ENCODE results near the gene ARPIN. TPM values are rescaled to one million over a fixed set of nuclear protein-coding genes. Genes with fewer than 3 reads are reported as not detected.

The ARPIN gene
- total and polyA plus RNA-seq, 2 experiments from 2014 or later = 5.4 to 9.0 TPM

- DNase-seq = no peak
- Histone ChIP-seq H4K20me1 (ENCODE audit: insufficient read depth) (no peaks in the 10 kb centered on the region), H3K9me2 (ENCODE audit: insufficient read depth) (no peaks in the 10 kb centered on the region), H3K4me2 (ENCODE audit: unreplicated experiment) (no peak overlapping the region), H3K36me3 (ENCODE audit: low read depth) (peaks cover 7% of the 10 kb centered on the region; the same call in 1 of the 2 replicates), H3K4me1 (ENCODE audit: insufficient read depth) (peaks cover 28% of the 10 kb centered on the region), H3K79me2 (ENCODE audit: insufficient read depth) (peaks cover 17% of the 10 kb centered on the region), H3K4me3 (no peak overlapping the region), H3K27me3 (replicated peaks; ENCODE audit: insufficient read depth) (no peaks in the 10 kb centered on the region), H3K9me3 (ENCODE audit: low read depth) (no peaks in the 10 kb centered on the region), H3F3A (ENCODE audit: insufficient read depth) (peaks cover 46% of the 10 kb centered on the region), H2AFZ (no peak overlapping the region), H3K9ac (no peak overlapping the region), H3K27ac (no peak overlapping the region)
- WGBS, 2 experiments (ENCODE audit: low coverage in 1 of 2, low lambda C conversion rate in 2 of 2, missing lambda C conversion rate in 2 of 2) = 97 to 98% methylated on average over 3 of the region's 3 CpGs
- TF ChIP-seq EZH2 (IDR thresholded peaks at IDR 0.05; ENCODE audit: insufficient read depth, poor library complexity, severe bottlenecking) = no peak
- no peak for TF ChIP-seq EZH2phosphoT487 (IDR thresholded peaks at IDR 0.05; ENCODE audit: insufficient read depth, low read depth)
- in situ Hi-C loops (cut with MboI) = no loop called here
Measured at GRCh38 chr15:89852342-89852995, 60.3 kb downstream of the ARPIN start.

- WGBS, 2 experiments (ENCODE audit: low coverage in 1 of 2, low lambda C conversion rate in 2 of 2, missing lambda C conversion rate in 2 of 2) = 92 to 94% methylated on average over 5 of the region's 5 CpGs
- no peaks in the 10 kb centered on the region for H3K9me2 ChIP-seq (ENCODE audit: insufficient read depth)
- no peaks in the 10 kb centered on the region for H3K27me3 ChIP-seq (replicated peaks; ENCODE audit: insufficient read depth)
- in situ Hi-C loops (cut with MboI) = no loop called here
- H3K4me2 ChIP-seq (ENCODE audit: unreplicated experiment) = no peak overlapping the region
- no peak overlapping the region for H3K9ac ChIP-seq
- H3K27ac ChIP-seq = no peak overlapping the region
- DNase-seq = no peak
- H4K20me1 ChIP-seq (ENCODE audit: insufficient read depth) = no peaks in the 10 kb centered on the region
- TF ChIP-seq EZH2 (IDR thresholded peaks at IDR 0.05; ENCODE audit: insufficient read depth, poor library complexity, severe bottlenecking) (no peak), EZH2phosphoT487 (IDR thresholded peaks at IDR 0.05; ENCODE audit: insufficient read depth, low read depth) (no peak)
- no peak overlapping the region for H3K4me3 ChIP-seq
- peaks cover 7% of the 10 kb centered on the region; the same call in 1 of the 2 replicates for H3K36me3 ChIP-seq (ENCODE audit: low read depth)
- peaks cover 50% of the 10 kb centered on the region for H3F3A ChIP-seq (ENCODE audit: insufficient read depth)
- no peaks in the 10 kb centered on the region for H3K9me3 ChIP-seq (ENCODE audit: low read depth)
- no peak overlapping the region for H2AFZ ChIP-seq
- peaks cover 24% of the 10 kb centered on the region for H3K79me2 ChIP-seq (ENCODE audit: insufficient read depth)
- peaks cover 35% of the 10 kb centered on the region for H3K4me1 ChIP-seq (ENCODE audit: insufficient read depth)
Measured at GRCh38 chr15:89851673-89852341, 60.9 kb downstream of the ARPIN start.

GRCh38 chr15:89848970-89849292 lies 63.8 kb downstream of the ARPIN start:
- Histone ChIP-seq H3K36me3 (ENCODE audit: low read depth) (peaks cover 7% of the 10 kb centered on the region; the same call in 1 of the 2 replicates), H4K20me1 (ENCODE audit: insufficient read depth) (no peaks in the 10 kb centered on the region), H3K4me3 (peak overlapping the region; percentile 53), H2AFZ (peak overlapping the region; percentile 45; the same call in 1 of the 2 replicates), H3F3A (ENCODE audit: insufficient read depth) (peaks cover 79% of the 10 kb centered on the region), H3K27me3 (replicated peaks; ENCODE audit: insufficient read depth) (no peaks in the 10 kb centered on the region), H3K9me3 (ENCODE audit: low read depth) (no peaks in the 10 kb centered on the region), H3K4me1 (ENCODE audit: insufficient read depth) (peaks cover 60% of the 10 kb centered on the region), H3K9me2 (ENCODE audit: insufficient read depth) (no peaks in the 10 kb centered on the region), H3K79me2 (ENCODE audit: insufficient read depth) (peaks cover 25% of the 10 kb centered on the region), H3K27ac (peak overlapping the region; percentile 98), H3K4me2 (ENCODE audit: unreplicated experiment) (peak overlapping the region; percentile 77), H3K9ac (peak overlapping the region; percentile 63)
- WGBS, 2 experiments (ENCODE audit: low coverage in 1 of 2, low lambda C conversion rate in 2 of 2, missing lambda C conversion rate in 2 of 2) = 26 to 33% methylated on average over 2 of the region's 2 CpGs
- in situ Hi-C loops (cut with MboI) = no loop called here
- no peak for DNase-seq
- TF ChIP-seq EZH2 (IDR thresholded peaks at IDR 0.05; ENCODE audit: insufficient read depth, poor library complexity, severe bottlenecking) (no peak), EZH2phosphoT487 (IDR thresholded peaks at IDR 0.05; ENCODE audit: insufficient read depth, low read depth) (no peak)

- TF ChIP-seq EZH2 (IDR thresholded peaks at IDR 0.05; ENCODE audit: insufficient read depth, poor library complexity, severe bottlenecking) (no peak), EZH2phosphoT487 (IDR thresholded peaks at IDR 0.05; ENCODE audit: insufficient read depth, low read depth) (no peak)
- H3K27ac ChIP-seq = peak overlapping the region; percentile 98
- no peaks in the 10 kb centered on the region for H3K9me2 ChIP-seq (ENCODE audit: insufficient read depth)
- H3K4me2 ChIP-seq (ENCODE audit: unreplicated experiment) = peak overlapping the region; percentile 7
- H3K36me3 ChIP-seq (ENCODE audit: low read depth) = peaks cover 4% of the 10 kb centered on the region; the same call in 1 of the 2 replicates
- H3K27me3 ChIP-seq (replicated peaks; ENCODE audit: insufficient read depth) = no peaks in the 10 kb centered on the region
- WGBS, 2 experiments (ENCODE audit: low coverage in 1 of 2, low lambda C conversion rate in 2 of 2, missing lambda C conversion rate in 2 of 2) = 94 to 100% methylated on average over 2 of the region's 2 CpGs
- H3K79me2 ChIP-seq (ENCODE audit: insufficient read depth) = peaks cover 32% of the 10 kb centered on the region
- in situ Hi-C loops (cut with MboI) = no loop called here
- H3F3A ChIP-seq (ENCODE audit: insufficient read depth) = peaks cover 75% of the 10 kb centered on the region
- peaks cover 61% of the 10 kb centered on the region for H3K4me1 ChIP-seq (ENCODE audit: insufficient read depth)
- H3K9me3 ChIP-seq (ENCODE audit: low read depth) = no peaks in the 10 kb centered on the region
- DNase-seq = no peak
- peak overlapping the region; percentile 63; the same call in 1 of the 2 replicates for H3K9ac ChIP-seq
- no peak overlapping the region for H2AFZ ChIP-seq
- no peaks in the 10 kb centered on the region for H4K20me1 ChIP-seq (ENCODE audit: insufficient read depth)
- H3K4me3 ChIP-seq = no peak overlapping the region
Measured at GRCh38 chr15:89847101-89847500, 65.7 kb downstream of the ARPIN start.

All from GM23248 (cell line).